Erythroblast (primary cell): ENCODE measurements around the gene GRIK2.

Experiments
- GATA1 ChIP-seq: IDR thresholded peaks from 2 replicates; pipeline ENCODE4 v1.6.1; 2011; ENCODE audit warnings: low read depth, mild to moderate bottlenecking, control low read depth, low read length, moderate library complexity
- POLR2A ChIP-seq: IDR thresholded peaks from 2 replicates; pipeline ENCODE4 v1.6.1; 2011; ENCODE audit warnings: mild to moderate bottlenecking, low read length

DNA sequence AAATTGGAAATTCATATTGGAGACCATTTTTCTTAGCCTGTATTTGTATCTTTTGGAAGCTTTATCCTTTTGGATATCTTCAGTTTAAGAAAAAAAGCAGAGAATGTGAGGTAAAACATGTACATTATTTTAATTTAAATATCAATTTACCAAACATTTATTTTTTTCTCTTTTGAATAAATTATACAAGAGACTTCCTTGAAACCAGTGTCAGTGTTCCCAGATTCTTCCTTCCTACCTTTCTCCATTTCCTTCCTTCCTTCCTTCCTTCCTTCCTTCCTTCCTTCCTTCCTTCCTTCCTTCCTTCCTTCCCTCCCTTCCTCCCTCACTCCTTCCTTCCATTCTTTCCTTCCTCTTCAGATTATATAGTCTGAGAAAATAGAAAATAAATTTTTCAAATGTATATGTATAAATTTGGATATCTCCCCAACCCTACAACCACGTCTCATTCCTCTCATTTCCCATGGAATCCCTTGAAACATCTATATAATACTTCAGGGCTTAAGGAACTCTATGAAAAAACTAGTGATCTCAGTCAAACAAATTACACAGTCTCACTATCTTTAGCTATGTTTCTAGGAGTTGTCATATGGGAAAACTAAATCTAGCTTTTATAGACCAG, 528.4 kb downstream of the GRIK2 start:
- no peak for TF ChIP-seq POLR2A
- no peak for TF ChIP-seq GATA1
